ENCODE results near the gene VPS26C.

Gene VPS26C

GRCh38 chr21:37240978-37241377, 26.2 kb downstream of the VPS26C start:
- Histone ChIP-seq H3K9me3 (ENCODE audit: severe bottlenecking) (no peaks in the 10 kb centered on the region), H3K4me1 (ENCODE audit: insufficient read depth, poor library complexity, severe bottlenecking) (no peaks in the 10 kb centered on the region), H3K36me3 (ENCODE audit: low read depth) (peaks cover 51% of the 10 kb centered on the region), H3K4me3 (ENCODE audit: severe bottlenecking) (no peak overlapping the region), H3K27ac (ENCODE audit: poor library complexity, severe bottlenecking) (no peak overlapping the region), H3K27me3 (ENCODE audit: insufficient read depth, poor library complexity, severe bottlenecking) (no peaks in the 10 kb centered on the region)
- TF ChIP-seq CTCF (IDR thresholded peaks at IDR 0.05; ENCODE audit: poor library complexity, severe bottlenecking) = no peak
- ATAC-seq (ENCODE audit: low read depth) = no peak
- DNase-seq (ENCODE audit: low spot score) = no peak

- Histone ChIP-seq H3K9me3 (ENCODE audit: severe bottlenecking) (no peaks in the 10 kb centered on the region), H3K27me3 (ENCODE audit: insufficient read depth, poor library complexity, severe bottlenecking) (no peaks in the 10 kb centered on the region), H3K27ac (ENCODE audit: poor library complexity, severe bottlenecking) (no peak overlapping the region), H3K4me1 (ENCODE audit: insufficient read depth, poor library complexity, severe bottlenecking) (no peaks in the 10 kb centered on the region), H3K4me3 (ENCODE audit: severe bottlenecking) (no peak overlapping the region), H3K36me3 (ENCODE audit: low read depth) (peaks cover 56% of the 10 kb centered on the region)
- DNase-seq (ENCODE audit: low spot score) = no peak
- TF ChIP-seq CTCF (IDR thresholded peaks at IDR 0.05; ENCODE audit: poor library complexity, severe bottlenecking) = no peak
- ATAC-seq (ENCODE audit: low read depth) = no peak
Measured at GRCh38 chr21:37237764-37238163, 29.4 kb downstream of the VPS26C start.

GRCh38 chr21:37237346-37237745, 29.8 kb downstream of the VPS26C start:
- H3K4me1 ChIP-seq (ENCODE audit: insufficient read depth, poor library complexity, severe bottlenecking) = no peaks in the 10 kb centered on the region
- H3K27ac ChIP-seq (ENCODE audit: poor library complexity, severe bottlenecking) = no peak overlapping the region
- no peak for DNase-seq (ENCODE audit: low spot score)

GRCh38 chr21:37233551-37234146, 33.5 kb downstream of the VPS26C start:
- no peaks in the 10 kb centered on the region for H3K4me1 ChIP-seq (ENCODE audit: insufficient read depth, poor library complexity, severe bottlenecking)
- ATAC-seq (ENCODE audit: low read depth) (no peak), DNase-seq (ENCODE audit: low spot score) (no peak)
- H3K36me3 ChIP-seq (ENCODE audit: low read depth) = peaks cover 69% of the 10 kb centered on the region
- H3K27ac ChIP-seq (ENCODE audit: poor library complexity, severe bottlenecking) = no peak overlapping the region
- H3K27me3 ChIP-seq (ENCODE audit: insufficient read depth, poor library complexity, severe bottlenecking) = no peaks in the 10 kb centered on the region
- no peak for TF ChIP-seq CTCF (IDR thresholded peaks at IDR 0.05; ENCODE audit: poor library complexity, severe bottlenecking)
- H3K4me3 ChIP-seq (ENCODE audit: severe bottlenecking) = no peak overlapping the region
- H3K9me3 ChIP-seq (ENCODE audit: severe bottlenecking) = no peaks in the 10 kb centered on the region

More at GRCh38 chr21:37237346-37237745, 29.8 kb downstream of the VPS26C start:
- no peak overlapping the region for H3K4me3 ChIP-seq (ENCODE audit: severe bottlenecking)
- no peaks in the 10 kb centered on the region for H3K9me3 ChIP-seq (ENCODE audit: severe bottlenecking)
- no peak for ATAC-seq (ENCODE audit: low read depth)
- TF ChIP-seq CTCF (IDR thresholded peaks at IDR 0.05; ENCODE audit: poor library complexity, severe bottlenecking) = no peak
- no peaks in the 10 kb centered on the region for H3K27me3 ChIP-seq (ENCODE audit: insufficient read depth, poor library complexity, severe bottlenecking)
- H3K36me3 ChIP-seq (ENCODE audit: low read depth) = peaks cover 59% of the 10 kb centered on the region

- Histone ChIP-seq H3K9me3 (ENCODE audit: severe bottlenecking) (no peaks in the 10 kb centered on the region), H3K4me1 (ENCODE audit: insufficient read depth, poor library complexity, severe bottlenecking) (no peaks in the 10 kb centered on the region), H3K4me3 (ENCODE audit: severe bottlenecking) (no peak overlapping the region), H3K27ac (ENCODE audit: poor library complexity, severe bottlenecking) (no peak overlapping the region), H3K27me3 (ENCODE audit: insufficient read depth, poor library complexity, severe bottlenecking) (no peaks in the 10 kb centered on the region), H3K36me3 (ENCODE audit: low read depth) (peaks cover 64% of the 10 kb centered on the region)
- ATAC-seq (ENCODE audit: low read depth) (no peak), DNase-seq (ENCODE audit: low spot score) (no peak)
- no peak for TF ChIP-seq CTCF (IDR thresholded peaks at IDR 0.05; ENCODE audit: poor library complexity, severe bottlenecking)
Measured at GRCh38 chr21:37232274-37233018, 34.7 kb downstream of the VPS26C start.

Measured in RWPE2 (cell line).